Measurements from ENCODE around the gene TFEB.

DNA sequence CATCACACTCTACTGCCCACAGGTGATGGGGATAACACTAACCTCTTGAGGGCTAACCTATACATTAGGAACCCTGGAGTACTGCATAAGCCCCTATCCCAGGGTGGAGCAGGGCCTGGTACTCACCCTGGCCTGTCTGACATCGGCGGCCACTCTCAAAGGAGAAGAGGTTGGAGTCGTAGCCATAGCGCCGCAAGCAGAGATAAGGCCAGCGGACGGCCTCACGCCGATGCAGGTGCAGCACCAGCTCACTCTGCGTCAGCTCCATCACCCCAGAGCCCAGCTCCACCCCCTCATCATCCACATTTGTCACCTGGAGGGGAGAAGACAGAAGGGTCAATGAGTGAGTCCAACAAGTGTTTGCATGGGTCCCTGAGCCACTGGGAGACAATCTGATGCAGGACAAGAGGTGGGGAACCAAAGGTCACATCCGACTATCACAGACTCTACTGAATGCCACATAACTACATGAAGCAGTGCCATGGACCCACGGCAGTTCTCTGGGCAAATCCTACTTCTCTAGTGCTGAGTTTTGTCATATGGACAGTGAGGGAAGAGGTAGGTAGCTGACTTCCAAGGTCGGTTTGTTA is 40.0 kb upstream of the TFEB start:
- TF ChIP-seq ZNF274 (IDR thresholded peaks at IDR 0.05; ENCODE audit: insufficient read depth, insufficient read length) (no peak), CTCF (IDR thresholded peaks at IDR 0.05 in 2 of 3, conservative IDR thresholded peaks at IDR 0.05 in 1 of 3; ENCODE audit: control insufficient read depth in 2 of 3, extremely low read depth in 1 of 3, insufficient read depth in 1 of 3, low read depth in 3 of 3, low read length in 3 of 3) (no peak), RCOR1 (conservative IDR thresholded peaks at IDR 0.05; ENCODE audit: low read depth, low read length) (no peak), CEBPB (IDR thresholded peaks at IDR 0.05; ENCODE audit: borderline replicate concordance in 1 of 2, low read depth in 2 of 2, low read length in 2 of 2) (no peak), POLR2AphosphoS5 (IDR thresholded peaks at IDR 0.05; ENCODE audit: low read length) (no peak), EZH2 (IDR thresholded peaks at IDR 0.05; ENCODE audit: borderline replicate concordance, control insufficient read depth, low read depth, low read length) (no peak), ATF2 (IDR thresholded peaks at IDR 0.05; ENCODE audit: low read length) (no peak), EP300 (IDR thresholded peaks at IDR 0.05; ENCODE audit: borderline replicate concordance in 1 of 2, control insufficient read depth in 1 of 2, low read depth in 2 of 2, low read length in 2 of 2) (no peak), NBN (IDR thresholded peaks at IDR 0.05) (no peak), NR2C2 (IDR thresholded peaks at IDR 0.05; ENCODE audit: borderline replicate concordance, control insufficient read depth, insufficient read length, low read depth) (no peak), EGR1 (IDR thresholded peaks at IDR 0.05; ENCODE audit: borderline replicate concordance in 1 of 2, low read depth in 2 of 2, low read length in 2 of 2) (no peak)
- TF ChIP-seq, protein P1, sequence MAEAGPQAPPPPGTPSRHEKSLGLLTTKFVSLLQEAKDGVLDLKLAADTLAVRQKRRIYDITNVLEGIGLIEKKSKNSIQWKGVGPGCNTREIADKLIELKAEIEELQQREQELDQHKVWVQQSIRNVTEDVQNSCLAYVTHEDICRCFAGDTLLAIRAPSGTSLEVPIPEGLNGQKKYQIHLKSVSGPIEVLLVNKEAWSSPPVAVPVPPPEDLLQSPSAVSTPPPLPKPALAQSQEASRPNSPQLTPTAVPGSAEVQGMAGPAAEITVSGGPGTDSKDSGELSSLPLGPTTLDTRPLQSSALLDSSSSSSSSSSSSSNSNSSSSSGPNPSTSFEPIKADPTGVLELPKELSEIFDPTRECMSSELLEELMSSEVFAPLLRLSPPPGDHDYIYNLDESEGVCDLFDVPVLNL (IDR thresholded peaks at IDR 0.05; ENCODE audit: low read depth, low read length): no peak

Measured in GM12878 (cell line).